CD4-positive, alpha-beta memory T cell (primary cell): ENCODE data around the gene GRIK4. TPM values are rescaled to one million over a fixed set of nuclear protein-coding genes. Genes with fewer than 3 reads are reported as not detected.

Experiments used
- CTCF ChIA-PET: fragments of 350-600 bp; sonication (Branson Sonifier 250); formaldehyde crosslinking; loops from one replicate; lab custom pipeline; 2021; ENCODE audit warnings: inconsistent platforms; ENCODE audit not compliant: partially characterized antibody; lab: Charles Lee
- POLR2A ChIA-PET: fragments of 350-600 bp; sonication (Branson Sonifier 250); formaldehyde crosslinking; loops from one replicate; lab custom pipeline; 2021; ENCODE audit not compliant: partially characterized antibody; lab: Charles Lee
- DNase-seq, 5 donors: peaks; one replicate each; pipeline versions ENCODE4 v3.0.0 to v3.0.0-alpha.2; 2020 to 2022; ENCODE audit warnings: mixed read lengths in 1 of 5
- H3K27ac ChIP-seq: one replicate; pipeline ENCODE4 v1.7.0; 2013; ENCODE audit warnings: low read depth, low read length
- H3K27me3 ChIP-seq: 2 replicates; pipeline ENCODE4 v1.7.0; 2013; ENCODE audit warnings: mild to moderate bottlenecking, low read length, moderate library complexity; ENCODE audit not compliant: insufficient read depth
- H3K36me3 ChIP-seq: 2 replicates; pipeline ENCODE4 v1.7.0; 2013; ENCODE audit warnings: mild to moderate bottlenecking, low read length, moderate library complexity; ENCODE audit not compliant: insufficient read depth
- H3K4me1 ChIP-seq: 2 replicates; pipeline ENCODE4 v1.7.0; 2013; ENCODE audit warnings: mild to moderate bottlenecking, low read length, moderate library complexity; ENCODE audit not compliant: insufficient read depth
- H3K4me3 ChIP-seq, 2 donors: one replicate each; pipeline ENCODE4 v1.7.0; 2013; ENCODE audit warnings: low read length in 2 of 2, mild to moderate bottlenecking in 1 of 2
- H3K9me3 ChIP-seq, 2 donors: one replicate each; pipeline ENCODE4 v1.7.0; 2013; ENCODE audit warnings: low read length in 2 of 2, control low read depth in 1 of 2; ENCODE audit not compliant: control insufficient read depth in 1 of 2
- H3K27ac Mint-ChIP-seq, 7 donors: one replicate each; pipeline ENCODE4 v1.8.0; 2020 to 2021; ENCODE audit warnings: mixed read lengths in 7 of 7, mild to moderate bottlenecking in 6 of 7, inconsistent platforms in 3 of 7, moderate library complexity in 3 of 7
- H3K27me3 Mint-ChIP-seq, 2 donors: one replicate each; pipeline ENCODE4 v1.8.0; 2020 to 2021; ENCODE audit warnings: mixed read lengths in 2 of 2
- H3K36me3 Mint-ChIP-seq, 2 donors: one replicate each; pipeline ENCODE4 v1.8.0; 2020 to 2021; ENCODE audit warnings: mixed read lengths in 2 of 2, inconsistent platforms in 1 of 2, mild to moderate bottlenecking in 1 of 2
- H3K4me1 Mint-ChIP-seq, 4 donors: one replicate each; pipeline ENCODE4 v1.8.0; 2020 to 2021; ENCODE audit warnings: mixed read lengths in 4 of 4, mild to moderate bottlenecking in 1 of 4
- H3K4me3 Mint-ChIP-seq, 8 donors: one replicate each; pipeline ENCODE4 v1.8.0; 2020 to 2021; ENCODE audit warnings: mixed read lengths in 8 of 8, mild to moderate bottlenecking in 7 of 8, moderate library complexity in 6 of 8, inconsistent platforms in 3 of 8
- H3K9me3 Mint-ChIP-seq, 8 donors: one replicate each; pipeline ENCODE4 v1.8.0; 2020 to 2021; ENCODE audit warnings: mixed read lengths in 8 of 8, mild to moderate bottlenecking in 5 of 8, inconsistent platforms in 3 of 8, moderate library complexity in 1 of 8
- intact Hi-C: fragments of 100-400 bp; cut with micrococcal nuclease; formaldehyde crosslinking; loops from one replicate; pipeline ENCODE4 v1.15.1; 2023
- polyA plus RNA-seq, 2 donors: library from polyadenylated mRNA; unstranded; fragments of 300-500 nt; fragmentation: Illumina TruSeq; gene quantifications; one replicate each; pipeline ENCODE4 v1.2.3, GENCODE V29; 2021
- total RNA-seq, 2 experiments: library from RNA; stranded (reverse); gene quantifications; one replicate each; pipeline ENCODE4 v1.2.3, GENCODE V29; 2021

Gene GRIK4
- total and polyA plus RNA-seq, 4 experiments from 2014 or later: 0.06 TPM; not detected in 3

DNA sequence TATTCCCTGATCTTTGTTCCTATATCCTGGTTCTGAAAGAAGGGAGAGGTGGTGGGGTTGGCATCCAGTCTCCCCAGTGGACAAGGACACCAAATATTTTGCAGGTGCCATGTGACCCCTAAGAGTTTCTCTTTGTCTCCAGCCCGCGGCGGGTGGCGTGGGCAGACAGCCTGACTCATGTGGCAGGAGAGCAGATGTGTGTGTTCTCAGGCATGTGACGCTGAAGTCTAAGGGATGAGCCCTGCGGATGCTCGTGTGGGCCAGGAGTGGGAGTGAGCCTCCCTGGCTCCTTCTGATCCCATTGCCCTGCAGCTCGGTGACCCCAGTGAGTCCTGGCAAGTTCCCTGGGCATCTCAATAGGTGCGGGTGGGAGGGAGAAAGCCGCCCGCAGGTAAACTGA is 417.5 kb downstream of the GRIK4 start:
- ChIA-PET CTCF (interaction anchor here (1.5 to 1.6 kb wide), 2 partner anchors 17 to 21 kb away, joined by 3 to 4 read pairs; no protein-coding TSS in a partner anchor), POLR2A (no interaction called here)
- Mint-ChIP-seq H3K4me3 (no peak overlapping the region), H3K4me1 (no peaks in the 10 kb centered on the region), H3K27me3 (peaks cover 3 to 7% of the 10 kb centered on the region in 2 donors), H3K9me3 (no peaks in the 10 kb centered on the region), H3K27ac (no peak overlapping the region), H3K36me3 (no peaks in the 10 kb centered on the region)
- Histone ChIP-seq H3K4me1 (no peaks in the 10 kb centered on the region), H3K27me3 (no peaks in the 10 kb centered on the region), H3K9me3 (no peaks in the 10 kb centered on the region), H3K27ac (no peak overlapping the region), H3K4me3 (no peak overlapping the region), H3K36me3 (no peaks in the 10 kb centered on the region)
- intact Hi-C loops: no loop called here
- no peak for DNase-seq

DNA sequence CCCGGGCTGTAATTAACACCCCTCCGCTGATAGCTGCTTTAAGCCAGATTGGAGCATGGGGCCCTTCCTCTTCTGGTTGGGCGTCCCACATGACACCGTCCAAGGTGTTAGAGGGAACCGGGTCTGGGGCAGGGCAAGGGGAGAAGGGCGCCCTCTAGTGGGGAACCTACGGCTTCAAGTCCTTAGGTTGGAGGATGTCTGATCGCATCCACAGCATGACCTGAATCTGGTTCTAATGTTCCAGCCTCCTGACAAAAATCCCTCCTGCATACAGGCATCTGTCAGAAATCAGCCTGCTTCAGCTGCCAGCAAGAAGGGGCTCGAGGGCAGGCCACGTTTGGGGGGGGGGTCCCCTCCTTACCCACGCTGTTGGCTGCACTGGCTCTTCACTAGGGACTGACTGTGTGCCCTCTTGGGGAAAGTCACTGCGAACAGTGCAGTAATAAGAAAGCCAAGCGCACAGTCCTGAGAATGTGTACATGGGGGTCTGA is 418.2 kb downstream of the GRIK4 start:
- no peaks in the 10 kb centered on the region for H3K4me1 ChIP-seq
- Mint-ChIP-seq H3K27ac (no peak overlapping the region), H3K36me3 (no peaks in the 10 kb centered on the region), H3K27me3 (peaks cover 3 to 7% of the 10 kb centered on the region in 2 donors), H3K9me3 (no peaks in the 10 kb centered on the region), H3K4me3 (no peak overlapping the region), H3K4me1 (no peaks in the 10 kb centered on the region)
- H3K4me3 ChIP-seq: no peak overlapping the region
- ChIA-PET POLR2A (no interaction called here), CTCF (interaction anchor here (1.0 to 1.5 kb wide), 3 partner anchors 16 to 23 kb away, joined by 3 to 5 read pairs (median 3); no protein-coding TSS in a partner anchor)
- intact Hi-C loops: loop anchor here (10.0 kb wide), 1 partner anchor 185 kb away; no protein-coding TSS in a partner anchor
- no peaks in the 10 kb centered on the region for H3K9me3 ChIP-seq
- H3K36me3 ChIP-seq: no peaks in the 10 kb centered on the region
- H3K27me3 ChIP-seq: no peaks in the 10 kb centered on the region
- no peak overlapping the region for H3K27ac ChIP-seq
- DNase-seq: peak in 2 of 5 donors; percentile 11 to 28

DNA sequence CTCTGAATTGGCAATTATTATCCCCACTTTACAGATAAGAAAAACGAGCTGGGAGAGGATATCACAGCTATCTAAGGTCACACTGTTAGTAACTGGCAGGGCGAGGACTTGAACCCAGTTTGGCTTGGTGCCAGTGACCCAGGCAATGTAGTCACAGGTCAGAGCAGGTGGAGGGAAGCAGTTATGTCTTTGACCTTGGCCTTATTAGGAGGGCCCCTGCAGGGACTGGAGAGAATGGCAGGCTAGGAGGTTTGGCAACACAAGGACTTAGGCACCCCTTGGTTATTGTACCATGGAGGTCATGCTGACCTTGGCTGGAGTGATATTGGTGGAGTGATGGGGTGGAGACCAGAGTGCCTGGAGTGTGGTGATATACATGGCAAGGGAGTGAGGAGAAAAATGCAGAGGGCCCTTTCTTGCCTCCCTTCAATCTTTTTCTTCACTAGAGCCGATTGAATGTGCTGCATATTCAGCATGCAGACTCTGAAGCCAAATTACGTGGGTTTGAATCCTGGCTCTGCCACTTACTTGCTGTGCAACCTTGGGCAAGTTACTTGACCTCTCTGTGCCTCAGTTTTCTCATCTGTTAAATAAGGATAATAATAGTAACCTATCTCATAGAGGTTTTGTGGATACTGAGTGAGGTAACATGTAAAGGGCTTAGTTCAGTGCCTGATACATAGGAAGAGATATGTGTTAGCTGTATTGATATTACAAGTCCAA is 419.7 kb downstream of the GRIK4 start:
- ChIA-PET POLR2A (no interaction called here), CTCF (no interaction called here)
- H3K4me1 Mint-ChIP-seq: no peaks in the 10 kb centered on the region
- H3K9me3 Mint-ChIP-seq: no peaks in the 10 kb centered on the region
- Histone ChIP-seq H3K27me3 (no peaks in the 10 kb centered on the region), H3K27ac (no peak overlapping the region), H3K4me1 (no peaks in the 10 kb centered on the region), H3K4me3 (no peak overlapping the region), H3K9me3 (no peaks in the 10 kb centered on the region), H3K36me3 (no peaks in the 10 kb centered on the region)
- H3K27me3 Mint-ChIP-seq: peaks cover 6 to 14% of the 10 kb centered on the region in 2 donors
- no peak overlapping the region for H3K4me3 Mint-ChIP-seq
- no peak overlapping the region for H3K27ac Mint-ChIP-seq
- intact Hi-C loops: loop anchor here (10.0 kb wide), 1 partner anchor 184 kb away; no protein-coding TSS in a partner anchor
- no peak for DNase-seq
- no peaks in the 10 kb centered on the region for H3K36me3 Mint-ChIP-seq

DNA sequence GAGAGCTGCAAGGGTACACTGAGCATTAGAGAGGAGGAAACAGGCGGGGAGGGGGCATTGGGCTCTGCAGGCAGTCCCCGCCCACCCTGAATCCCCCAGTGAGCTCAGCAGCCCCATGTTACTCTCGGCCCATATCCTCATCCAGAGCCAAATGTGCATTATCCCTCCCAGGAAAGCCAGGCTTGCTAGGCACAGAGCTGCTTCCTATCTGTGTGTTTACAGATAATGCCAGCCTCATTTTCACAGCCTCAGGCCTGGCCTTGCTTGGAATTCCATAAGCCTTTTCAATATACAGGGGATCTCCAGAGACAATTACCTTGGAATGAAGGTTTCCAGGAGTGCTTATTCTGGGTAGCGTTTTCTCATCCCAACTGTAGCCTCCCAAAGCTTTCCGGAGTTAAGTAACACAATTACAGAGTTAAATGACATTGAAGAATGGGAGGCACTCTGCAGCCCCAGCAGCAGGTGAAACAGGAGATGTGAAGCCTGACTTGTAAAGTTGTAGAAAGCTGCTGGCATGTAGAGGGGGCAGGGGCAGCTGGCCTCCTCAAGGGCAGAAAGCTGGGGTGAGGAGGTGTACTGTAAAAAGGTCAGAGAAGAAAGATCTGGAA is 420.9 kb downstream of the GRIK4 start:
- H3K36me3 Mint-ChIP-seq: no peaks in the 10 kb centered on the region
- intact Hi-C loops: loop anchor here (10.0 kb wide), 1 partner anchor 182 kb away; no protein-coding TSS in a partner anchor
- no peak for DNase-seq
- Histone ChIP-seq H3K36me3 (no peaks in the 10 kb centered on the region), H3K9me3 (no peaks in the 10 kb centered on the region), H3K27me3 (no peaks in the 10 kb centered on the region), H3K4me3 (no peak overlapping the region), H3K27ac (no peak overlapping the region), H3K4me1 (no peaks in the 10 kb centered on the region)
- H3K4me3 Mint-ChIP-seq: no peak overlapping the region
- CTCF ChIA-PET: interaction anchor here (0.7 to 1.1 kb wide), 3 partner anchors 10 to 365 kb away, joined by 3 read pairs; no protein-coding TSS in a partner anchor
- H3K4me1 Mint-ChIP-seq: no peaks in the 10 kb centered on the region
- POLR2A ChIA-PET: no interaction called here
- H3K27ac Mint-ChIP-seq: no peak overlapping the region
- no peaks in the 10 kb centered on the region for H3K9me3 Mint-ChIP-seq
- H3K27me3 Mint-ChIP-seq: peaks cover 6 to 14% of the 10 kb centered on the region in 2 donors

DNA sequence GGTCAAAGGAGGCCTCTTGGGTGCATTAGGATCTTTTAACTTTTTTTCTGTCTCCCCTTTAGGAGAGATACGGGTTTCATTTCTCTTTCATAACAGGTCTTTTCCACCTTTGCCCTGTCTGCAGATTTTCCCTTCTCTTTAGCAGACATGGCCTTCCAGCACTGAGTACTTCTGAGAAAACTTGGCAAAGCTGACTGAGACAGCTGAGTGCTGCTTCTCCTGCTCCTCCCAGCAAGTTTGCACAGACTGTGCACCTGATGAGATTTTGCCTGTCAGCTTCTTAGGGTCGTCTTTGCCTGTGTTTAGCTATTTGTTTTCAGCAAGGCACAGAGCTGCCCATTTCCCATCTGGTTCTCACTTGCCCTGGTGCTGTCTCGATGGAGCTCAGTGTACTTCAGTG is 424.8 kb downstream of the GRIK4 start:
- CTCF ChIA-PET: interaction anchor here (1.1 kb wide), 1 partner anchor 8 kb away, joined by 3 read pairs; no protein-coding TSS in a partner anchor

DNA sequence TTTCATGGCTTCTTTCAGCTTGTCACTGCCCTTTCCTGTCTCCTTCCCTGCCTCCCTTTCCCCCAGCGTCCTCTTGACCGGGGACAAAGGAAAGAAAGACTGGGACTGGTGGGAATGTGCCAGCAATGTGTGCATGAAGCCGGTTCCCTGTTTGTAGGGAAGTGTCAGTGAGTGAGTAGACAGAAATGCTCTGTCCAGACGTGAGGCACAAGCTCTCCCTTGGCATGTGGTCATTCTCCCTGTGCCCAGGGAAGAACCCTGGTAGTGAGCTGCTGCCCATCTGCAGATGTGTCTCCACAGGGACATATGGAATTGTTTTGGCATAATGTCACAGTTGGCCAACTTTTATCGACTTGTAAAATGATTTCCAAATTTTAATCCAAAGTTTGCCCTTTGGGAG is 426.0 kb downstream of the GRIK4 start:
- Mint-ChIP-seq H3K27ac (no peak overlapping the region), H3K36me3 (no peaks in the 10 kb centered on the region), H3K4me1 (no peaks in the 10 kb centered on the region), H3K4me3 (no peak overlapping the region), H3K9me3 (no peaks in the 10 kb centered on the region), H3K27me3 (peaks cover 20 to 24% of the 10 kb centered on the region in 2 donors)
- no peaks in the 10 kb centered on the region for H3K27me3 ChIP-seq
- H3K9me3 ChIP-seq: no peaks in the 10 kb centered on the region
- H3K4me3 ChIP-seq: no peak overlapping the region
- H3K27ac ChIP-seq: no peak overlapping the region
- intact Hi-C loops: loop anchor here (10.0 kb wide), 1 partner anchor 177 kb away; no protein-coding TSS in a partner anchor
- H3K36me3 ChIP-seq: no peaks in the 10 kb centered on the region
- no peak for DNase-seq
- no peaks in the 10 kb centered on the region for H3K4me1 ChIP-seq
- POLR2A ChIA-PET: no interaction called here
- CTCF ChIA-PET: interaction anchor here (1.1 kb wide), 1 partner anchor 9 kb away, joined by 3 read pairs; no protein-coding TSS in a partner anchor

More for the DNA sequence above, 424.8 kb downstream of the GRIK4 start:
- no peak overlapping the region for H3K4me3 ChIP-seq
- H3K4me1 ChIP-seq: no peaks in the 10 kb centered on the region
- Mint-ChIP-seq H3K9me3 (no peaks in the 10 kb centered on the region), H3K36me3 (no peaks in the 10 kb centered on the region), H3K27ac (no peak overlapping the region), H3K27me3 (peaks cover 20 to 26% of the 10 kb centered on the region in 2 donors), H3K4me1 (no peaks in the 10 kb centered on the region), H3K4me3 (no peak overlapping the region)
- H3K9me3 ChIP-seq: no peaks in the 10 kb centered on the region
- no peak overlapping the region for H3K27ac ChIP-seq
- H3K27me3 ChIP-seq: no peaks in the 10 kb centered on the region
- POLR2A ChIA-PET: no interaction called here
- no peaks in the 10 kb centered on the region for H3K36me3 ChIP-seq
- intact Hi-C loops: loop anchor here (10.0 kb wide), 1 partner anchor 178 kb away; no protein-coding TSS in a partner anchor
- DNase-seq: no peak

DNA sequence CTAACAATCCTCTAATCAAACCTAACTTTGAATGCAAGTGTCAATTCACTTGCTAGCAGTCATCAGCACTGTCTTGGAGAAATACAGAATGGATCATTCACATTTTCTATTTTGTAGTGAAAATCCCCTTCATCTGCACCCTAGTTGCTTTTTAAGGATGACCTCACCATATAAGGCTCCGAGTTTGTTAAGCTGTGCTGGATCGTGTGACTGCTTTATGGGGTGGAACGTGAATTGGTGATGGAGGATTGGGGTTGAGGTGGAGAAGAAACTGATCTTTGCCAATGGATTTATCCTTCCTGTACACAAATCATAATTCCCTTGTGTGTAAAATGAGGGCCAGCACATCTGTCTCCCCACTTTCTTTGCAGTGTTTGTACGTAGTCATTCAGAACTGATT is 426.7 kb downstream of the GRIK4 start:
- POLR2A ChIA-PET: no interaction called here

More for the DNA sequence above, 426.7 kb downstream of the GRIK4 start:
- Mint-ChIP-seq H3K27ac (no peak overlapping the region), H3K27me3 (peaks cover 17 to 24% of the 10 kb centered on the region in 2 donors), H3K4me1 (no peaks in the 10 kb centered on the region), H3K9me3 (no peaks in the 10 kb centered on the region), H3K4me3 (no peak overlapping the region), H3K36me3 (no peaks in the 10 kb centered on the region)
- H3K36me3 ChIP-seq: no peaks in the 10 kb centered on the region
- H3K27ac ChIP-seq: no peak overlapping the region
- no peaks in the 10 kb centered on the region for H3K27me3 ChIP-seq
- no peaks in the 10 kb centered on the region for H3K9me3 ChIP-seq
- no peak for DNase-seq
- CTCF ChIA-PET: no interaction called here
- H3K4me1 ChIP-seq: no peaks in the 10 kb centered on the region
- no peak overlapping the region for H3K4me3 ChIP-seq
- intact Hi-C loops: loop anchor here (10.0 kb wide), 1 partner anchor 177 kb away; no protein-coding TSS in a partner anchor
